Tibial artery (tissue), 4 donors: ENCODE results near the gene CD74.

Source experiments
- DNase-seq, 2 donors: peaks; one replicate each; pipeline ENCODE4 v3.0.0-alpha.2; 2019
- H3K27ac ChIP-seq, 2 donors: fragments of 200-600 bp; sonication (generic) in 1 of 2; 1 replicate in 1 of 2; 2 replicates in 1 of 2; pipeline ENCODE4 v1.5.1; 2018 to 2019; ENCODE audit warnings: mild to moderate bottlenecking in 1 of 2
- H3K27me3 ChIP-seq, 2 donors: fragments of 200-600 bp; sonication (generic) in 1 of 2; one replicate each; pipeline versions ENCODE4 v1.5.1 to v1.6.0; 2016 to 2019
- H3K36me3 ChIP-seq, 3 donors: fragments of 200-600 bp; sonication (generic) in 2 of 3; one replicate each; pipeline ENCODE4 v1.5.1; 2016 to 2019; ENCODE audit warnings: mild to moderate bottlenecking in 2 of 3
- H3K4me1 ChIP-seq, 4 donors: fragments of 200-600 bp; sonication (generic) in 2 of 4; 1 replicate in 3 of 4; 2 replicates in 1 of 4; pipeline ENCODE4 v1.5.1; 2016 to 2019
- H3K4me3 ChIP-seq, 2 donors: fragments of 200-600 bp; sonication (generic) in 1 of 2; 1 replicate in 1 of 2; 2 replicates in 1 of 2; pipeline ENCODE4 v1.5.1; 2018 to 2019; ENCODE audit warnings: mild to moderate bottlenecking in 2 of 2
- H3K9me3 ChIP-seq, 3 donors: fragments of 200-600 bp; sonication (generic) in 1 of 3; one replicate each; pipeline ENCODE4 v1.5.1; 2016 to 2019
- CTCF ChIP-seq, 2 experiments: fragments of 200-600 bp in 1 of 2; fragments of 450-650 bp in 1 of 2; IDR thresholded peaks; one replicate each; pipeline ENCODE4 v1.5.1; 2017 to 2019; ENCODE audit warnings: antibody characterized with exemption in 2 of 2, mild to moderate bottlenecking in 1 of 2, moderate library complexity in 1 of 2
- intact Hi-C: fragments of 100-400 bp; cut with DNase I; formaldehyde crosslinking; loops from one replicate; pipeline ENCODE4 v1.15.0; 2023; ENCODE audit warnings: low total_unique reads

CD74 gene

DNA sequence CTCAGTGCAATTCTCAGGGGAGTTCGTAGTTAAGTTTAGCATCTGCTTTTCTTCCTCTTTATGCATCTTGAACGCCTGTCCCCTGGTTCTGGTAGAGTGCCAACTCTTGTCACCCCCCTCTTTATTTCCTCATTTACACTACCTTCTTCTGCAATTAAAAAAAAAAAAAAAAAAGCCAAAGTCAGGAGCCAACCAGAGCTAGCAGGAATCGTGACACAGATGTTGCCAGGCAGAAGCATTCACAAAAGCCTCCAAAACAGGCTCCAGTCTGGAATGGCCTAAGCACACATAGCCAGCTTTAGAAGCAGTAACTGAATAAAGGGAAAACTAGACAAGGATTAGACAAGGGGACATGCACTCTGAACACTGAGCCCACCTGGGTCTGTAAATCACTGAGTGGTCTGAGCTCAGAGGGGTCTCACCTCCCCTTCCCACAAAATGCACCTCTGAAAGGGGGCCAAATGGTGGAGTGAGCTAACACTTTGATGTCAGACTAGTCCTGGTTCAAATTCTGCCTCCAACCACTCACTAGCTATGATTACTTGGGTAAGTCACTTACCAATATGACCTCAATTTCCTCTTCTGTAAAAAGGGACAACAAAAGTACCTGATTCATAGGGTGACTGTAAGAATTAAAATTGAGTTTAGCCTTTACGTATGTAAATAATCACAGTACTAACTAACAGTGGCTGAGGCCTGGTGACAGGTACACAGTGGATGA is 2.0 kb downstream of the CD74 start:
- intact Hi-C loops: no loop called here
- H3K27me3 ChIP-seq: no peaks in the 10 kb centered on the region
- no peak for TF ChIP-seq CTCF (IDR thresholded peaks at IDR 0.05)
- peak; percentile 74 to 80 for DNase-seq
- no peaks in the 10 kb centered on the region for H3K36me3 ChIP-seq
- H3K9me3 ChIP-seq: no peaks in the 10 kb centered on the region
- H3K4me1 ChIP-seq: peaks cover 0 to 19% (median 11%) of the 10 kb centered on the region in 4 donors
- H3K4me3 ChIP-seq: peak overlapping the region; percentile 45 to 46
- H3K27ac ChIP-seq: peak overlapping the region; percentile 63 to 65

DNA sequence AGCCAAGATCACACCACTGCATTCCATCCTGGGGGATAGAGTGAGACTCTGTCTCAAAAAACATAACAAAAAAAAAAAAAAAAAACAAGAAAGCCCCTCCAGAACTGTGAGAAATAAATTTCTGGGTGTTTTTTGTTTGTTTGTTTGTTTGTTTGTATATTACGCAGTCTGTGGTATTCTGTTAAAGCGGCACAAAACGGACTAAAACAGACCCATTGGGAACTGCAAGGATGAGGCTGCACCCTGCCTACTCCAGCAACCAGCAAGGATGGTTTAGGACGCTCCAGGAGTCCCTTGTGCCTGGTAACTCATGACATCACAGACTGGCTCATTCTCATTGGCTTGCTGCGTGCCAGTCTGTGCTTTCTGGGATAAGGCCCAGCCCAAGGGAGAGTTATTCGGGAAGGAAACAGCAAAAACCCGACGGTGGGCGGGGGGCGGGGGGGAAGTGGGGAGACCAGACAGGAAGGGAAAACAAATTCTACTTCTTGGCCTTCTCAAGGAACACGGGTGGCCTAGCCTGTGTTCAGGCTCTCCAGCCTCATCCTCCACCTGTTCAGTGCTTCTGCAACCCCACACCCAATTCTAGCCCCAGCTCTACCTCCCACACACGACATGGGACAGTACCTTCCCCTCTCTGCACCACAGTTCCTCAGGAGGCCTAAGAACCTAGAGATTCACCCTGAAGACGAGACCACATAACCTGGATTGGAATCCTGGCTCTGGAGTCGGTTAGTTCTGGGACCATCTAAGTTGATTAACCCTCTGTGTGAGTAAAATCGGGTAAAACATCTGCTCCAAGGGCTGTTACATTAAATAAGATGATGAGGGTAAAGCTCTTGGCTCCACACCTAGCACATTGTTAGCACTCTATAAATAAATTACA is 2.8 kb downstream of the CD74 start:
- Histone ChIP-seq H3K4me1 (peaks cover 0 to 19% (median 11%) of the 10 kb centered on the region in 4 donors), H3K4me3 (peak overlapping the region; percentile 22 to 38), H3K27me3 (no peaks in the 10 kb centered on the region), H3K27ac (peak overlapping the region; percentile 63 to 65), H3K36me3 (no peaks in the 10 kb centered on the region), H3K9me3 (no peaks in the 10 kb centered on the region)
- no peak for TF ChIP-seq CTCF (IDR thresholded peaks at IDR 0.05)
- peak; percentile 87 to 90 for DNase-seq
- intact Hi-C loops: no loop called here

GRCh38 chr5:150408231-150408943 is 4.3 kb downstream of the CD74 start:
- Histone ChIP-seq H3K27ac (no peak overlapping the region), H3K27me3 (no peaks in the 10 kb centered on the region), H3K4me3 (no peak overlapping the region), H3K4me1 (peaks cover 0 to 19% (median 11%) of the 10 kb centered on the region in 4 donors), H3K36me3 (peaks cover 0 to under 1% (median 0%) of the 10 kb centered on the region in 3 donors), H3K9me3 (no peaks in the 10 kb centered on the region)
- intact Hi-C loops: no loop called here
- TF ChIP-seq CTCF (IDR thresholded peaks at IDR 0.05): no peak
- DNase-seq: no peak

- TF ChIP-seq CTCF (IDR thresholded peaks at IDR 0.05): no peak
- Histone ChIP-seq H3K27ac (no peak overlapping the region), H3K36me3 (peaks cover 0 to 12% (median 10%) of the 10 kb centered on the region in 3 donors), H3K27me3 (no peaks in the 10 kb centered on the region), H3K9me3 (no peaks in the 10 kb centered on the region), H3K4me3 (no peak overlapping the region), H3K4me1 (peaks cover 0 to 14% (median 9%) of the 10 kb centered on the region in 4 donors)
- DNase-seq: no peak
- intact Hi-C loops: no loop called here
These were observed 5.5 kb downstream of the CD74 start for GRCh38 chr5:150407096-150407720.

DNA sequence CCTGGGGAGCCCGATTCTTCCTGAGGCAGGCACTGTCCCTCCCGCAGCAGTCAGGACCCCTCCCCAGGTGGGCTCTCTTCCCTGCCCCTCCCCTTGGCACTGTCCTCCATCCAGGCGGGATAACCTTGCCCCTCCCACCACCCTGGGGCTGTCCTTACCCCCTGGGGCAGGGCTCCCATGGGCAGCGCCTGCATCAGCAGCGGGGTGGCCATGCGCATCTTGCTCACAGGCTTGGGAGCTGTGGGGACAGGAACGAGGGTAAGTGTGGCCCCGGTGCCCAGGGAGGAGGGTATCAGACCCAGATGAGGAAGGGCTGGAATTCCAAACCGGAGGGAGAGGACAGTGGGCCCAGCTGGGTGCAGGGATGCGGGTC is 6.0 kb downstream of the CD74 start:
- TF ChIP-seq CTCF (IDR thresholded peaks at IDR 0.05): no peak
- Histone ChIP-seq H3K27me3 (no peaks in the 10 kb centered on the region), H3K4me1 (peaks cover 0 to 14% (median 9%) of the 10 kb centered on the region in 4 donors), H3K4me3 (no peak overlapping the region), H3K36me3 (peaks cover 0 to 17% (median 15%) of the 10 kb centered on the region in 3 donors), H3K9me3 (no peaks in the 10 kb centered on the region), H3K27ac (no peak overlapping the region)
- intact Hi-C loops: no loop called here
- no peak for DNase-seq
